Measurements from ENCODE around the gene RFC2. TPM values are rescaled to one million over a fixed set of nuclear protein-coding genes. Genes with fewer than 3 reads are reported as not detected.

RFC2 gene
- total RNA-seq, 2 experiments from 2014 or later = 52.2 to 62.9 TPM

DNA sequence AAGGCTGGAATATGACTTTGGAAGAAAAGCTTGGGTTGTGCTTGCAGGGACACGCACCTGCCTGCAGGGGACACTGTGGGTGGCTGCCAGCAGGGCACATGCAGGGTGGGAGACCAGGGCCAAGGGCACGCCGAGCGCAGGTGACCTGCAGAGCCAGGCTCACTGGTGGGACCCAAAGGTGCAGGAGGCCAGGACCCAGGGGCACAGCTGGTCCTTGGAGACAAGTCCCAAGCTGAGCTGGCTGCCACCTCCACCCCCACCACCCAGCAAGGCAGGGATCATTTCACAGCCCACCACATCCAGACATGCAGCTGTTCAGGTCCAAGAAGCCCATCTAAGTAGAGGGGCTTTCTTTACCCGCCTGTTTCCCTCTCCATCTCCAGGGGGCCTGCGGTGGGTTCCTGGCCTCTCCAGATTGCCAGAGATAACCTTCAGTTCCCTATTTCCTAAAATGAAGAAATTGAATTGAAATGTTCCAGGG lies 21.2 kb upstream of the RFC2 start:
- no peaks in the 10 kb centered on the region for H3K36me3 Mint-ChIP-seq (ENCODE audit: low read depth)
- H3K4me1 Mint-ChIP-seq = peaks cover 15% of the 10 kb centered on the region
- ChIA-PET CTCF (interaction anchor here (0.6 to 2.3 kb wide), 7 partner anchors 9 to 125 kb away, joined by 3 to 6 read pairs (median 3); partner anchors contain the start of gene CLIP2), POLR2A (no interaction called here)
- DNase-seq = no peak
- no peaks in the 10 kb centered on the region for H3K27me3 Mint-ChIP-seq
- no peaks in the 10 kb centered on the region for H3K9me3 Mint-ChIP-seq
- H3K4me3 Mint-ChIP-seq = no peak overlapping the region
- no peak overlapping the region for H3K27ac Mint-ChIP-seq

DNA sequence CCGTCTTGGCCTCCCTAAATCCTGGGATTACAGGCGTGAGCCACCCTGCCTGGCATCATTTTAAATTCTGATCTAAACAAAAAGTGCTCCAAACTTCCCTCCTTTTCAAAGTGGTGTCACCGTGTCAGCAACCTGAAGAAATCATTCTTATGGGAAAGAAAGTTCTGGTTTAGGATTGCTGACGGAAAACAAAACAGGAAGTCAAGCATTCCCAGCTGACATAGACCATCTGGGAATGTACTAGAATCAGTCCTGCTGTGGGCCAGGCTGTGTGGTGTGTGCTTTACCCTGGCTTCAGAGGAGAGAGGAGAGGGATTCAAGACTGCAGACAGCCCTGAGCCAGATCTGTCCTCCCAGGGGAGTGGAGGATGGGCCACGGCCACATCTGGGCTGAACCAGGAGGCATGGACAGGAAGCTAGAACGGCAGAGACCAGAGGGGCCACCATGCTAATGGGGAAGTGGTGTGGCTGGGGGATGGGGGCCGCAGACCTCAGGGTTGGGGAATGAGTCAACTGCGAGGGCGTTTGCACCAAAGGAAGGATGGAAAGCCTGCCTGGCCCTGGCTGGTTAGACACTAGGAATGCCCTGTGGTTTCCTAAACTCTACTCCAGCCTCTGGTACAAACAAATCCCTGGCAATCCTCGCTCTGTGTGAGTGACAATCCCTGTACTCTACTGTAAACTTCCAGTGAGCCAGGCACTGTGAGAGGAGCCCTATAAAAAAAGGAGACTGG lies 18.3 kb upstream of the RFC2 start:
- ChIA-PET POLR2A (no interaction called here), CTCF (no interaction called here)
- peak overlapping the region; percentile 12 for H3K27ac Mint-ChIP-seq
- H3K9me3 Mint-ChIP-seq = no peaks in the 10 kb centered on the region
- H3K4me3 Mint-ChIP-seq = no peak overlapping the region
- H3K4me1 Mint-ChIP-seq = peaks cover 22% of the 10 kb centered on the region
- peaks cover 12% of the 10 kb centered on the region for H3K27me3 Mint-ChIP-seq
- H3K36me3 Mint-ChIP-seq (ENCODE audit: low read depth) = no peaks in the 10 kb centered on the region
- DNase-seq = no peak

DNA sequence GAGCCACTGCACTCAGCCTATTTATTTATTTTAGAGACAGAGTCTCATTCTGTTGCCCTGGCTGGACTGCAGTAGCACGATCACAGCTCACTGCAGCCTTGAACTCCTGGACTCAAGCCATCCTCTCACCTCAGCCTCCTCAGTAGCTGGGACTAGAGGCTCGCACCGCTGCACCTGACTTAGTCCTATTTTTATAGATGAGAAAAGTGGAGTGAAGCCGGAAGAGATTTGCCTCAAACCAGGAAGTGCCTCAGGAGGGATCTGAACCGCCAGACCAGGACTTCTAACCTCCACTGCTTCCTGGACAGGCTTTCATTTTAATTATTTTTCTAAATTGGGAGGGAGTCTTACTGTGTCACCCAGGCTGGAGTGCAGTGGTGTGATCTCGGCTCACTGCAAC lies 17.5 kb upstream of the RFC2 start:
- H3K27me3 Mint-ChIP-seq = peaks cover 12% of the 10 kb centered on the region
- H3K4me3 Mint-ChIP-seq = no peak overlapping the region
- no peak for DNase-seq
- H3K27ac Mint-ChIP-seq = peak overlapping the region; percentile 68
- ChIA-PET POLR2A (interaction anchor here (0.6 kb wide), 1 partner anchor 10 kb away, joined by 4 read pairs; no protein-coding TSS in a partner anchor), CTCF (no interaction called here)
- no peaks in the 10 kb centered on the region for H3K9me3 Mint-ChIP-seq
- no peaks in the 10 kb centered on the region for H3K36me3 Mint-ChIP-seq (ENCODE audit: low read depth)
- peaks cover 22% of the 10 kb centered on the region for H3K4me1 Mint-ChIP-seq

DNA sequence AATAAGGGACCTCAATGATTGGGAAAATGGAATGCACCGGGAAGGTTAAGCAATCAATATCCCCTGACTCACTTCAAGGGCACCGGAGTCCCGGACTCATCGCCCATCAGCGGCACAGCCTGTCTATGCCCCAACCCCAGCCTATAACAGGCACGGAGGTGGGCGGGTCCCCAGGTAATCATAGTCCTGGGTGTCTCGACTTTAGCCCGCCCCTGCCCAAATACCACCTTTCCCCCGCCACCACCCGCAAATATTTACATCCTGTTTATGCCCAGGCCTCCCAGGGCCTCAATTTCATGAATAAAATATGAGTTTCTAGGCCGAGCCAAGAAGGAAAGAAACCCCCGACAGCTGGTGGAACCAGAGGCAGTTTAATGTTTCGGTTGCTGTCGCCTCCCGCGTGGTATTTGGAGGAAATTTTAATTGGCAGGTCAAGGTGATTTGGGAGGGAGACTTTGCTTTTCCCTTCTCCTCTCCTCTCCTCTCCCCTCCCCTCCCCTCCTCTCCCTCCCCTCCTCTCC lies 15.6 kb upstream of the RFC2 start:
- ChIA-PET CTCF (interaction anchor here (2.4 kb wide), 1 partner anchor 18 kb away, joined by 12 read pairs; the partner anchor contains the start of gene CLIP2), POLR2A (no interaction called here)
- Mint-ChIP-seq H3K4me3 (peak overlapping the region; percentile 79), H3K27me3 (peaks cover 15% of the 10 kb centered on the region), H3K27ac (no peak overlapping the region), H3K9me3 (no peaks in the 10 kb centered on the region), H3K4me1 (peaks cover 22% of the 10 kb centered on the region), H3K36me3 (ENCODE audit: low read depth) (no peaks in the 10 kb centered on the region)
- peak; percentile 69 for DNase-seq

DNA sequence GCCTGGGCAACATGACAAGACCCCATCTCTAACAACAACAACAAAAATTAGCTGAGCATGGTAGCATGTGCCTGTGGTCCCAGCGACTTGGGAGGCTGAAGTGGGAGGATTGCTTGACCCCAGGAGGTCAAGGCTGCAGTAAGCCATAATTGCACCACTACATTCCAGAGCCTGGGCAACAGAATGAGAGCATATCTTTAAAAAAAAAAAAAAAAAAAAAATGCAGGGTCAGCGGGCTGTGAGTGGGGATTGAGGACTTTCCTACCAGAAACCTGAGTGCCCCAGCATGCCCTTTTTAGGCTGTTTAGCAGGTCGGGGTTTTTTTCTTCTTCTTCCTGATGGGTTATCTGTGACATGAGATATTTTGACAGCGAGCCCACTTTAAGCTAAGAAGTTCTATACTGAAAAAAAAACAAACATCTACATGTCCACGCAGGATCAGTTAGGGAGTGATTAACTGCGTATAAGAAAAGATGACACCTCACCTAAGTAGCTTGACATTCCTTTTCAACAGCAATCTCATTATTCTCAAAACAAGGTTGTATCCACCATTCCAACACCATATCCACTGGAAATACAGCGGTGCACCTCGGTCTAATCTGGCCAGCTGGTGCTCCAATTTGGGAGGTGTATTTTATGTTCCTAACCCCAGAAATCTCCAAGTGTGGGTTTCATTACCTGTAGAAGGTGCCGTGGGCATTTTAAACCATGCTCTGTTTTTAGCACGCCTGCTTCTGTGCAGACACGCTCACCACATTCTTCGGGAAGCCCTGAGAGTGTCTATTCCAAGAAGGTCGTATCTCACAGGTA lies 13.8 kb upstream of the RFC2 start:
- POLR2A ChIA-PET = interaction anchor here (0.6 kb wide), 1 partner anchor 343 kb away, joined by 14 read pairs; no protein-coding TSS in a partner anchor

DNA sequence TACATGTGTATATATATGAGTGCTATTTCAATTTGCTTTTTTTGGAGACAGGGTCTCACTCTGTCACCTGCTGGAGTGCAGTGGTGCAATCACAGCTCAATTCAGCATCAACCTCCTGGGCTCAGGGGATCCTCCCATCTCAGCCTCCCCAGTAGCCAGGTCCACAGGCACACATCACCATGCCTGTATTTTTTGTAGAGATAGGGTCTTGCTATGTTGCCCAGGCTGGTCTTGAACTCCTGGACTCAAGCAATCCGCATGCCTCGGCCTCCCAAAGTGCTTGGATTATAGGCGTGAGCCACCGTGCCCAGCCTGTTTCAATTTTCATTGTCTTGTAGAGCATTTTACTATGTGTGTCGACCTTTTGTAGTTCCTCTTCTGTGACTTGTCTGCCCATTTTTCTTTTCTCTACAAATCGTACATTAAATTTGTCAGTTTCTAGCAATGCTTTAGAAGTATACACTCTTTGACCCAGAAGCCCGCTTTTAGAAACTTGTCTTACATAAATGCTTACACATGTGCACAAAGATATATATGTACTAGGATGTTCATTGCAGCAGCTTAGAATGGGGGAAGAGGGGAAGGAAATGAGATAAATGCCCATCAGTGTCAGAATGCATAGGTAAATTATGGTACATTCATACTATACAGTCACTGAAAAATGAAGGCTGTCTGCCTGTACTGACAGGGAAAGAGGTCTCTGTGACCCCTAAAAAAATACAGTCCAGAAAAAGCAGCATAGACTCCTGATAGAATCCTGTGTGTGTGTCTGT lies 12.2 kb upstream of the RFC2 start:
- ChIA-PET POLR2A (no interaction called here), CTCF (no interaction called here)
- peaks cover 9% of the 10 kb centered on the region for H3K4me1 Mint-ChIP-seq
- no peak overlapping the region for H3K27ac Mint-ChIP-seq
- no peak for DNase-seq
- no peaks in the 10 kb centered on the region for H3K9me3 Mint-ChIP-seq
- H3K36me3 Mint-ChIP-seq (ENCODE audit: low read depth) = no peaks in the 10 kb centered on the region
- peaks cover 15% of the 10 kb centered on the region for H3K27me3 Mint-ChIP-seq
- H3K4me3 Mint-ChIP-seq = no peak overlapping the region

More for the DNA sequence above, 13.8 kb upstream of the RFC2 start:
- no peak for DNase-seq
- Mint-ChIP-seq H3K4me1 (peaks cover 22% of the 10 kb centered on the region), H3K27me3 (peaks cover 15% of the 10 kb centered on the region), H3K36me3 (ENCODE audit: low read depth) (no peaks in the 10 kb centered on the region), H3K27ac (no peak overlapping the region), H3K9me3 (no peaks in the 10 kb centered on the region), H3K4me3 (no peak overlapping the region)
- CTCF ChIA-PET = interaction anchor here (0.6 to 1.0 kb wide), 3 partner anchors 15 to 690 kb away, joined by 3 read pairs; partner anchors contain the start of gene TBL2

DNA sequence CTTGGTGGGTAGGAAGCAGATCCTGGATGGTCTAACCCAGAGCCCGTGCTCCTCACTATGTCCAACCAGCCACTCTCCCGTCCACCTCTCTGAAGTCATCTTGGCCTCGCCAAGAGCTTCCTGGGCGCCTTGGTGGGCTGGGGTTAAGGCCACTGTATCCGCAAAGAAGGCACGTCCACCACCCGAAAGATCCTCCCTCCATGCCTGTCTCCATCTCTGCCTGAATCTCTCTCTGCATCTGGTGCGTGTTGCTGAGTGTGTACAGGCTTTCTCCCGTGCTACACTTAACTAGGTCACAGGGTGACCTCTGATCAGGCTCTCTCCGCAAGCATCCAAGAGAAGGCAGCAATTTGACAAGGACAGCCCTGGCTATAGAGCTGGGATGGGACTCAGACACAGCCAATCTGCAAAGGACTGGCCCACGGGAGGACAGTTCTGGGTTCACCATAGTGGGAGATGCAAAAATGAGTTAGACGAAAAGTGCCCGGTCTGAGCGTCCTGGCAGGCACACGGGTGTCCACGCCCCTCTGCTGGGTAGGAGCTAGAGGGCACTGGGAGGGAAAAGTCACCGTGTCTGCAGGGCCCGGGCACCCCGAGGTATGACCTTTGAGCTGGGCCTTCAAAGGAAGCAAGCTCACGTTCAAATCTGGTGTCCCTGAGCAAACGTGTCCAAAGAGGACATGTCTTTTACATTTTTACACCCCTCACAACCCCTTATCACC lies 9.4 kb upstream of the RFC2 start:
- Mint-ChIP-seq H3K36me3 (ENCODE audit: low read depth) (no peaks in the 10 kb centered on the region), H3K9me3 (no peaks in the 10 kb centered on the region), H3K4me1 (no peaks in the 10 kb centered on the region), H3K4me3 (no peak overlapping the region), H3K27ac (no peak overlapping the region), H3K27me3 (peaks cover 8% of the 10 kb centered on the region)
- CTCF ChIA-PET = interaction anchor here (0.7 to 1.3 kb wide), 2 partner anchors 12 kb away, joined by 3 to 4 read pairs; no protein-coding TSS in a partner anchor
- DNase-seq = no peak
- POLR2A ChIA-PET = no interaction called here

DNA sequence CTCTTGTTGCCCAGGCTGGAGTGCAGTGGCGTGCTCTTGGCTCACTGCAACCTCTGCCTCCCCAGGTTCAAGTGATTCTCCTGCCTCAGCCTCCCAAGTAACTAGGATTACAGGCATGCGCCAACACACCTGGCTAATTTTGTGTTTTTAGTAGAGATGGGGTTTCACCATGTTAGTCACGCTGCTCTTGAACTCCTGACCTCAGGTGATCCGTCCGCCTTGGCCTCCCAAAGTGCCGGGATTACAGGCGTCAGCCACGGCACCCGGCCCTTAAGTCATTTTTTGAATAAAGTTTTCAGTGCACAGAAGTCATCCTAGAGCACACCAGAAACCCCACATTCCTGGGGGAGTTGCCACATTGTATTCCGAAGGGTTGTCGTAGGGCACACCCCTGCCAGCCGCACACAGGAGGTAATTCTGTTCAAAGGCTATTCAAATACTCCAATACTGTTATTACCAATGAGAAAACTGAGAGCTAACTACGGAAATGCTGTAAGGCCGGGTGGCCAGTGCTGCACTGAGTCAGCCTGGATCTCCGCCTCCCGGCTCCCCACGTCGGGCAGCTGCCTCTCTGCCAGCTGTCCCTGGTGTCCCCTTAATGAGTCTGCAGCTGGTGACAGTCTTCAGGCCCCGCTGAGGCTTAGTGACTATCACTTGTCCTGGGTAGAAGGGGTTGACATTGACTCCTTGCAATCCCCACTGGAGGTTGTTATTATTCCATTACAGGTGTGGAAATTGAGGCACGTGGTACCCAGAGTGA lies 8.6 kb upstream of the RFC2 start:
- ChIA-PET POLR2A (no interaction called here), CTCF (interaction anchor here (0.7 kb wide), 2 partner anchors 13 to 36 kb away, joined by 3 to 4 read pairs; no protein-coding TSS in a partner anchor)
- Mint-ChIP-seq H3K4me3 (no peak overlapping the region), H3K27ac (no peak overlapping the region), H3K27me3 (peaks cover 3% of the 10 kb centered on the region), H3K36me3 (ENCODE audit: low read depth) (no peaks in the 10 kb centered on the region), H3K4me1 (no peaks in the 10 kb centered on the region), H3K9me3 (no peaks in the 10 kb centered on the region)
- no peak for DNase-seq

DNA sequence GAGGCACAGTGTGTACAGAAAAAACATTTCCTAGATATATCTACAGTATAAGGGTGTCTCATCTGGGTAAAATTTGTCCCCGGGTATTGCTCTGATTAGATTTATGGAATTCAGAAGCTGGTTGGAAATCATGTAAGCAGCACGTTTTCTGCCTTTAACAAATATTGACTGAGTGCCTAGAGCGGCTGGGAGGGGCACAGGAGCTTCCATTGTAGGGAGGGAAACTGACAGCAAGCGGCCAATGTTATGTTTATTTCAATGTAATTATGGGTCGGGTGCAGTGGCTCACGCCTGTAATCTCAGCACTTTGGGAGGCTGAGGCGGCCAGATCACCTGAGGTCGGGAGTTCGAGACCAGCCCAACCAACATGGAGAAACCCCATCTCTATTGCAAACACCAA lies 4.4 kb upstream of the RFC2 start:
- no peak overlapping the region for H3K4me3 Mint-ChIP-seq
- POLR2A ChIA-PET = no interaction called here
- H3K9me3 Mint-ChIP-seq = no peaks in the 10 kb centered on the region
- CTCF ChIA-PET = no interaction called here
- no peak for DNase-seq
- no peaks in the 10 kb centered on the region for H3K27me3 Mint-ChIP-seq
- peaks cover 26% of the 10 kb centered on the region for H3K4me1 Mint-ChIP-seq
- H3K36me3 Mint-ChIP-seq (ENCODE audit: low read depth) = peaks cover 2% of the 10 kb centered on the region
- no peak overlapping the region for H3K27ac Mint-ChIP-seq

DNA sequence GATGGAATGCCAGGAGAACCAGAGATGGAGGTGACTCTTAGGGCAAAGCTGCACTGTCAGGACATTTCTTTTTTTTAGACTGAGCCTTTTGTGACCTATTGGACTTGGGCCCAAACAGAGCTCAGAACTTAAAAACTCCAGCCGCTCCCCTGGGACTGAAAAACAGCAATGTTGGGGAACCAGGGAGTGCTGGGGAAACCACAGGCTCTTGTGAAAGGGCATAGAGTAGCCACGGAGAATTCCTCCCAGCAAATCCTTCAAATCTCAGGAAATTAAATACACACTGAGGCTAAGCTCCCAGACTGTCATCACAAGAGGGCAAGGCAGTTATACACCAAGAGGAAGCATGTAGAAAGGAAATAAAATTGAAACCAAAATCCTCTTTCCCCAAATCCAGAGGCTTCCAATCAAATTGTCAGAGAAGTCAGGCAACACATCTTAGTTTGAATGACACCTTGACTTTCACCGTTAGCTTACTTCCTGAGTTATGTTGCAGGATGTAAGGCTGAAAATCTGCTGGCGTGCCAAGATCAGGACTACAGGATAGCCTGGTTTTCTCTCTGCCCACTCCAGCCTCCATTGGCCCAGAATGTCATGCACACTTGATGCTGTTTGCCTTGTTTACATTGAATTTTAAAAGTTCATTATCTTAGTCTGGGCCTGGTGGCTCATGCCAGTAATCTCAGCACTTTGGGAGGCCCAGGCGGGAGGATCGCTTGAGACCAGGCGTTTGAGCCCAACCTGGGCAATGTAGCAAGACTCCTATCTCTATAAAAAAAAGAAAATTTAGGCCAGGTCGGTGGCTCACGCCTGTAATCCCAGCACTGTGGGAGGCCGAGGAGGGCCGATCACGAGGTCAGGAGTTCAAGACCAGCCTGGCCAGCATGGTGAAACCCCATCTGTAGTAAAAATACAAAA lies 2.6 kb upstream of the RFC2 start:
- Mint-ChIP-seq H3K36me3 (ENCODE audit: low read depth) (peaks cover 7% of the 10 kb centered on the region), H3K9me3 (no peaks in the 10 kb centered on the region), H3K27me3 (no peaks in the 10 kb centered on the region), H3K4me1 (peaks cover 38% of the 10 kb centered on the region), H3K4me3 (peak overlapping the region; percentile 95), H3K27ac (peak overlapping the region; percentile 41)
- ChIA-PET CTCF (interaction anchor here (1.0 kb wide), 1 partner anchor 49 kb away, joined by 3 read pairs; no protein-coding TSS in a partner anchor), POLR2A (interaction anchor here (0.6 kb wide), 1 partner anchor 56 kb away, joined by 3 read pairs; no protein-coding TSS in a partner anchor)
- DNase-seq = no peak

All from activated CD4-positive, alpha-beta T cell treated with anti-CD3 and anti-CD28 coated beads, Interleukin-2, amount 10 ng/mL, durations not matched to agents 7 days and 5 days (primary cell).